ENCODE results near the gene DCPS. TPM values are rescaled to one million over a fixed set of nuclear protein-coding genes. Genes with fewer than 3 reads are reported as not detected.
"Not testable (repeated sequence)": the region's sequence is repeated elsewhere in the genome, so short reads cannot be mapped to it uniquely, and the experiment has no call there.

The DCPS gene
- total RNA-seq, 1 donor from 2014 or later: 16.0 TPM

DNA sequence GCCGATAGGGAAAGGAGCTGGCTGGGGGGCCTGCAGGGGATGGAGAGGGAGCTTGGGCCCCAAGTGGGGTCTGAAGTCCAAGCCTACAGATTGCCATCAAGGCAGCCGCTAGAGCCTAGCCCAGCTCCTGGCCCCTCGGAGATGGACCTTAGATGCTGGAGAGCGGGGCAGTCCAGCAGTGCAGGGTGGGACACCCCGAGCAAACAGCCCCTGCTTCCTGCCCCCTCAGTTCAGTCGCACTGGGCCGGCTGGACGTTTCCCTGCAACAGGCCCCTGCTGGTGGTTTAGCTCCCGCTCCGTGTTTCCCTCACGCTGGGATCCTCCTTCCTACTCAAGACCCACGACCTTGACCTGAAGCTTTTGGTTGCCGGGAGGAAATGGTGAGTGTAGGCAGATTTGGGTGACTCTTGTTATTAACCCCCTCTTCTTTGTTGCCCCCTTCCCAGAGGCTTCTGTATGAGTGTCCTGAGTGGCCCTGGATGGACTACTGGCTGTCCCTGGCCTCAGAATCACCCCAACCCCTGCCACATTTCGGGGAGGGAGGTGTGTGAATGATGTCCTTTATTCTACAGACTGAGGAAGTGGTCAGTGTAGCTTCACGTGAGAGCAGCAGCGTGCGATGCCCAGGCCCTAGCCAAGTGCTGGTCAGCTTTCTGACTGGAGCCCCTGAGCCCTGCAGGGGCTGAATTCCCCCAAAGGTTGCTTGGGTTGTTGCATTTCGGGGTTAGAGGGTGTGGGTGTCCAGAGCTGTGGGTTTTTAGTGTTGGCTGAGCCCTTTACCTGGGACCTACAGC, 54.3 kb downstream of the DCPS start:
- DNase-seq (ENCODE audit: extremely low read depth, low read depth, low spot score): no peak

DNA sequence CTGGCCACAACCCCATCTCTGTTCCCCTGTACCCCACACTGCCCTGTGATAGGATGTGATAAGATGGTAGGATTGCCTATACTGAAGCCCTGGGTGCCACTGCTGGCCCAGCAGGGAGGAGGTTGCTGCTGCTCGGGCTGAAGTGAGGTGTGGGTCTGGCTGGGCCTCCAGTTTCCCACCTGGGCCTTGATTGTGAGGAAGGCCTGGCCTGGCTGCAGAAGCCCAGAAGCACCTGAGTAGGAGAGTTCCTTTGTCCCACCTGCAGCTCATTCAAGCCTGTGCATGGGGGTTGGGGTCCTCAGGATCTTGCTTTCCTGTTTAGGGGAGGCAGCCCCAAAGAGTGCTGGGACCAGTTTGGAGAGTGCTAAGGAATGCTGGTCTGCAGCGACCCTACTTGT, 54.9 kb downstream of the DCPS start:
- DNase-seq (ENCODE audit: extremely low read depth, low read depth, low spot score): no peak

DNA sequence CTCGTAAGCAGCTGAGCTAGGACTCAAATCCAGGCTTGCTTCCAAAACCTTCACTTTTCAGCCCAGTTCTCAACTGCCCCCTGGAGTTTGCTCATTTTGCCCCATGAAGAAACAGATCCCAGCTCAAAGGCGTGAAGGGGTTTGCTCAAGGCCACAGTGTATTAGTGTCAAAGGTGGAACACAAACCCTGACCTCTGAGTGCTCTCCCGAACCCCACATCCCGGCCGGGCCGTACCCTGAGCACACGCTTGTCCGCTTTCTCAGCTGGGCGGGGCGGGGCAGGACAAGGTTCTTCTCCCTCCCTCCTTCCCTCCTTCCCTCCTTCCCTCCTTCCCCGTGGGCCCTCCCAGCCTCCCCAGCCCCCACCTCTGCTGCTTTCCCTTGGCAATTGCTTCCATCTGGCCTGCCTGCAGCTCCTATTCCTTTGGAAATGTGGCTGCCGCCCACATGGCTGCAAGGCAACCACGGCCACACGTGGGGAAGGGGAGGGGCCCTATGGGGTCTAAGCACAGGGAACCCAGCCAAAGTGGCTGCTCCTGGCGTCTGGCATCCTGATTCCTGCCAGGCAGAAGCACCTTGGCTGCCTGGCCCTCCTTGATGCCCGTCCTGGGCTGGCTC, 55.7 kb downstream of the DCPS start:
- DNase-seq (ENCODE audit: extremely low read depth, low read depth, low spot score): no peak

DNA sequence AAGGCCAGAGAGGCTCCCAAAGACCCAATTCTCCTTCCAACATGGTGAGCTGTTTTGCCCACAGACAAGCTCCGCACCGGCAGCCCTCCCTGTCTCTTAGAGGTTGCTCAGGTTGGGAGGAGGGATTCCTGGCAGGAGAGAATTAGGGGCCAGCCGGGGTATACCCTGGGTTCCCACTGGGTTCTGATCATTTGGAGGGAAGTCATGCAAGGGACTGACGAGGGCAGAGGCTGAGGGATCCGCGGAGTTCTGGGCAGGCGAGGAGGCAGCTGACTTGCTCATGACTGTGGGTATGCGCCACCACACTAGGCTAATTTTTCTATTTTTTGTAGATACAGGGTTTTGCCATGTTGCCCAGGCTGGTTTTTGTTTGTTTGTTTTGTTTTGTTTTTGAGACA, 56.2 kb downstream of the DCPS start:
- DNase-seq (ENCODE audit: extremely low read depth, low read depth, low spot score): no peak

DNA sequence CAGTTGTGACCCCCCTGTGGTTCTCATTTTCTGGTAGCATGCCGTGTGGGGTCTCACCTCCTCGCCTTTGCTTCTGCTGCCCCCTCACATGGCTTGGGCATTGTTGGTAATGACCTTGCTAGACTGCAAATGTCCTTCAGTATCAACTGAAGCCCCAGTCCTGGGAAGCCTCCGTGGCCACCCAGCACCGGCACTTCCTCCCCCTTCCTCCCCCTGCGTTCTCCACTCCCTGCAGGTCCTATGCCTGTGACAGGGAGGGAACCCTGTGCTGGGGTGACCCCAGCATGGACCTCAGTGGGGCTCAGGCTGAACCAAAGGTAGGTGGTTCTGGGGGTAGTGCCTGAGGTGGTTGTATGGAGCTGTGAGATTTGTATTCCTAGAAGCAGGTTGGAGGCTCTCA, 57.5 kb downstream of the DCPS start:
- DNase-seq (ENCODE audit: extremely low read depth, low read depth, low spot score): no peak

DNA sequence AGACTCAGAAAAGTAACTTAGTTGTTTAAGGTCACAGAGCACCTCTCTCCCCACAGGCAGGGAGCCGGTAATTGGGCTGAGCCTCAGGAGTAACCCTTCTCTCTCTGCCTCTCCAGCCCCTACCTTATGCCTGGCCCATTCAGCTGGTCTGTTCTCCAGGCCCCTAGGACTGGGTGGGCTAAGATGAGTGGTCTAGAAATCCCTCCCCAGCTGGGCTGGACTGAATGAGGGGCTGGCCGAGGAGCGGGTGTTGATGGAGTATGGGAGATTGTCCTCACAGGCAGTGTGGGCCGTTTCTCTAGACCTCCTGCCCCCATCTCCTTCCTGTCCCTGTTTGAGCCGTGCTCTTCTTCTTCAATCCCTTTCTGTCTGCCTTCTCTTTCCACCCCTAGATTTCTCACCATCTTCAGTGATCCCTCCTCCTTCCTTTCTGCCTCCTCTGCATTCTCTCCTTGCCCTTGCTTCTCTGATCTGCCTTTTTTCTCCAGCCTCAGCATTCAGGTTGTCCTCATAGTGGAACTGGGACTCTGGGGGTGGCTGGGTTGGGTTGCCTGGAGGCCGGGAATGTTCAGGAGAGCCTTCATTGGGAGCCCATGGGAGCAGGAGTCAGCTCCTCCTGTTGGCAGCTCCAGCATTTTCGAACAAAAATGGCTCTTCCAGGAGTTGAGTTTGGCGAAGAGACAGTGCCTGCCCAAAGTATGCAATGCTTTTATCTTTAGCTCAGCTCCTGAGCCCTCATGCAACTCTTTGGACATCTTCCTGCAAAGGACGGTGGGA, 59.2 kb downstream of the DCPS start:
- no peak for DNase-seq (ENCODE audit: extremely low read depth, low read depth, low spot score)

DNA sequence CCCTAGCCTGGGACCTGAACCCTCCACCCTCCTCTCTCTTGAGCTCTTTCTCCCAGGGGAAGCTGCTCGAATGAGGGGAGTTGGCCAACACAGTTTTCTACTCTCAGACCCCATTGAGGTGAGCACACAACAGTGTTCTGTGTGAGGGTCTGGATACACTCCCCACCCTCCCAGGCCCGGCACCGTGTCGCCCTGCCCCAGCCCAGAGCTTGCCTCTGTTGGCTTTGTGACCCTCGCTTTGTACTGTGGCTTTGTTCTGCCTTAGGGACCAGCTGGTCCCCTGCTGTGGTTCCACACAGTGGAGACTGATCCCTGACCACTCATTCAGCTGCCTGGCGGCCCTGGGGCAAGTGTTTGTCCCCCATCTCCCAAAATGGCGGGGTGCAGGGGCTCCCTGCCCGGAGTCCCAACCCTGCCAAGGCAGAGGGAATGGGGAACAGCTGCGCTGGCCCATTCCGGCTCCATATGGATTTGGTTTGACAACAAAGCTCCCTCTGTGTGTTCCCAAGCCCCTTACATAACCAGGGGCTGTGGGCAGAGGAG, 59.9 kb downstream of the DCPS start:
- DNase-seq (ENCODE audit: extremely low read depth, low read depth, low spot score): no peak

DNA sequence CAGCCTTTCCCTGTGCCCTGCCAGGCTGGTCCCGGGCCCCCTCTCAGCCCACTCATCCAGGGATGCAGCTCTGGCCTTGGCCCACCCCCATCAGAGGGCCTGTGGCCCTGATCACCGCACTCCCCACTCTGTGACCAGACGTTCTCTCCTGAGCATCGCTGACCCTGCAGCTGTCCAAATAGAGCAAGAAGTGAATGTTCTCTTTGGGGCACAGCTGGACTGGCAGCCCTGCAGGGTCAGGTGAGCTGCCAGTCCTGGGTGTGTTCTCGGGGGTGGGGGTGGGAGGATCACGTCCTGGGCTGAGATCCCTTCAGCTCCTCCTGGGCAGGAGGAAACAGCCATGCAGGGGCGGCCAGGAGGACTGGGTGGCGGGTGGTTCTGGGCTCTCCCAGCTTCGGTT, 60.9 kb downstream of the DCPS start:
- DNase-seq (ENCODE audit: extremely low read depth, low read depth, low spot score): not testable (repeated sequence)

DNA sequence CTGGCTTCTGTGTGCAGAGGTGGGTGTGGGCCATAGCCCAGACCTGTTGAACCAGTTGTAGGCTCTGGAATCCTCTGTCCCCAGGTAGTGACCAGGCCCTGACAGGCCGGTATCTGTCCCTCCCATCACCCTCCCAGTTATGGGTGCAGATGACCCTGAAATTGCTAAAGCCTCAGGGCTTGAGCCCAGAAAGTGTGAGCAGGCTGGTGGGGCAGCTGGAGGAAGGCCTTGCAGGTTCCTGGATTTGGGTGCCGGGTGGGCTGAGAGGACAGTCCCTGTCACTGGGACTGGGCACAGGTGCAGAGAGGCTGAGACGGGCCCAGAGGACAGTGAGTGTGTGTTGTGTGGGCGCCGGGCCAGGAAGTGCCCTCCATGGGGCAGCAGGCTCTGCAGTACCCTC, 61.6 kb downstream of the DCPS start:
- DNase-seq (ENCODE audit: extremely low read depth, low read depth, low spot score): not testable (repeated sequence)

DNA sequence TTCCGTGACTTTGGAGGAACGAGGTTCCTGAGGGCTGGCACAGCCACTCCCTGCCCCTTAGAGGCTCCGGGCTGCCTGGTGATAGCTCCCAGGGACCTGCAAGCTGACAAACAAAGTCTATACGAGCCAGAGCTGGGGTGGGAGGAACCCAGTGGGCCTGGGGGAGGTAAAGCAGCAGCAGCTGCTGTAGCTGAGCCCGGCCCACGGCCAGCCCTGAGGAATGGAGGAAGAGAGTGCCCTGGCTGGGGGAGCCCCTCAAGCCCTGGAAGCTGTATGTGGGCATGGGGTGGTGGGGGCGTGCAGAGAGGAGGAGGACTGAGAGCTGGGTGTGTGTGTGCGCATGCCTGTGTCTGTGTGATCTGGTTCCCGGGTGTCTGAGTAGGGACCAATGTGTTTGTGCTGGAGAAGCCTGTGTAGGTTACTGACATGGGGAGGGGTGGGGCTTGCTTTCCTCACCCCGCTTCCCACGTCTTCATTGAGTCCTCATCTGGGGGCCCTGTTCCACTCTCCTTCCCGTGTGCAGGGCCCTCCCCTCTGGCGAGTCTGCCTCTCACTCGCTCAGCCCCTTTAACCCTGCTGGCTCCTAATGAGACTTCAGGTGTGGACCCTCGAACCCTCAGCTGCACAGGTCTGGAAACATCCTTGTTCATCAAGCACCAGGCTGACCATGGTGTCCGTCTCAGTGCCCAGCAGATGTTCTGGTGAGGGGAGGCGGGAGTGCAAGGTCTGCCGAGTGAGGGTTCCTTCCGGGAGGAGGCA, 62.4 kb downstream of the DCPS start:
- no peak for DNase-seq (ENCODE audit: extremely low read depth, low read depth, low spot score)

DNA sequence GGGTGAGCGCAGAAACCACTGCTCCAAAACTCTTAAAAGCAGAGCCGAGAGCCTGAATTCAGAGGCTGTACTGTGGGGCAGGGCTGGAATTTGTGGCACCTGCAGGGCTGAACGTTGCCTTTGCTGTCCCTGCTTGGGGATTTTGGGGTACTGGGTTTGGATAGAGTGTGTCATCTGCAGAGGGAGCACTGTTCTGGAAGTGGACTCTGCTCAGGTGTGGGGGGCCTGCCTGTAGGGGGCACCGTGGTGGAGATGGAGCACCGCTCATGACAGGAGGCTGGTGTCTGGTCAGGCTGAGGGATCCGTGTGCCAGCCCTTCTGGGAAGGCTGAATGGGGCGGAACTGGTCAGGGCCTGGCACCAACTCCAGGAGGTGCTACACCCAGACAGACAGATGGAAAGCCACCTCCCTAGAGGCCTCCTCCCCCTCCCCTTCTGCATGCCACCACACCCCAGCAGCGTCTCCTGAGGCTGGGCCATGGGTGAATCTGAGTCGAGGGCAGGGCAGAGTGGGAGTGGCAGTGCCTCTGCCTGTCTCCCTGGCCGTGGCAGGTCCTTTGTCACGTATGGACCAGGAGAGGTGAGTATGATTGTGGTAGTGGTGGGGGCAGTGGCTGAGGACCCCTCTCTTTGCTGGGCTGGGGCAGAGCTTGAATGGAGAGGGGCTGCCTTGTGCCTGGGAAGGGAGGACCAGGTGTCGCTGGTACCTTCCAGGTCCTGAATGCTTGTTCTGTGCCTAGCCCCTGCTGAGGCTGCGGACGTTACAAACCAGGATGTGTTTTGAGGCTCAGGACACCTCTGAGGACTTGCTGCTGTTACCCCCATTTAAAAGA, 63.2 kb downstream of the DCPS start:
- not testable (repeated sequence) for DNase-seq (ENCODE audit: extremely low read depth, low read depth, low spot score)

DNA sequence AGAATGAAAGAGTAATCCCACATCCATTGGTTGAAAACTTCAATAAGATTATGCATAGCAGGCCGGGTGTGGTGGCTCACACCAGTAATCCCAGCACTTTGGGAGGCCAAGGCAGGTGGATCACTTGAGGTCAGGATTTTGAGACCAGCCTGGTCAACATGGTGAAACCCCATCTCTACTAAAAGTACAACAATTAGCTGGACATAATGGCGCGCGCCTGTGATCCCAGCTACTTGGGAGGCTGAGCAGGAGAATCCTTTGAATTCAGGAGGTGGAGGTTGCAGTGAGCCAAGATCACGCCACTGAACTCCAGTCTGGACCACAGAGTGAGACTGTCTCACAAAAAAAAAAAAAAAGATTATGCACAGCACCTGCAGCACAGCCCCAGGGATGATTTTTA, 63.9 kb downstream of the DCPS start:
- DNase-seq (ENCODE audit: extremely low read depth, low read depth, low spot score): not testable (repeated sequence)

DNA sequence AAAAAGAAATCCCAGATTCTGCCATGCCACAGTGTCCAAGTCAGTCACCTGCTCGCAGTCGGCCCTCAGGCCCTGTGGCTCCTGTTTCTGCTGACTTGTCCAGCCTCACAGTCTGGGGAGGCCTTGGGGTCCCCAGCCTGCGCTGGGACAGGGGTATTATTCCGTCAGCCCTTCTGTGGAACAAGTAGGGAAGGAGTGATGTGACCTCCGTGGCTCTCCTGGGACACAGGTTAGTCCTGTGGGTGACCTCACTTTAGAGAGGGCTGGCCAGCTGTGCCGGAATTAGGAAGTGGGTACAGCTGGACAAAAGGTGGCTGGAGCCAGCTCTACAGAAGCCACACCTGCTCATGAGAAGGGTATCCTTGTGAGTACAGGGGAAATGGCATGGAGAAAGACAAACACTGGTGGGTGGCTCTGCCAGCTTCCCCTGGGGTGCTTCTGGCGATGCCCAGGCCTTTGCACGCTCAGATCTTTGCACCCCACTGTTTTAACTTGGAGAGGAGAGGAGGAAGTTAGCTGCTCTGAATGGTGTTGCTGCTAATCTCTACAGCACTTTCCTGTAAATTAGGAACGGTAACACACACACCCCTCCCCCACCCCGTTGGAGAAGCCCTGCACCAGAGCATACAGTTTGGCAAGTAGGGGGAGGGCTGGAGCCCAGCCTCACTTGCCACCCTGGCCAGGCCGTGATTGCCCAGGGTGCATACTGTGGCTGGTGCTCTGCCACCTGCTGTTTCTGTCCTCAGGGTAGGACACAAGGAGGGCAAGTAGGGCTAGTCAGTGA, 64.7 kb downstream of the DCPS start:
- DNase-seq (ENCODE audit: extremely low read depth, low read depth, low spot score): not testable (repeated sequence)

DNA sequence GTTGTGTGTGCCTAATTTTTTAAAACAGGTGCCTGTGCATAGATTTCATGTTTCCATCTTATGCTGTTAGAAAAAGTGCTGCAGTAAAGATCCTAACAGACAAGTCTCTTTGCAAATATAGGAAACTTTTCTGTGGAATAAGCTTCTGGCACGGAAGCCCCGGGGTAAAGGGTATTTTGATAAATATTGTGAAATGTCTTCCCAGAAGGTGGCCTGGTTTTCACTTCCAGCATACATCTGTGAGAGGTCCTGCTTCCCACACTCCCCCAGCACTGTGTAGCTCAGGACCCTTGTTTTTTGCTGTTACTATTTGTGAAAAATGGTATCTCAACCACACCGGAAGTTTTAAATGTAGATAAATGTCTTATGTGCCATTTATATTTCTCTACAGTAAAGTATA, 66.2 kb downstream of the DCPS start:
- DNase-seq (ENCODE audit: extremely low read depth, low read depth, low spot score): no peak

DNA sequence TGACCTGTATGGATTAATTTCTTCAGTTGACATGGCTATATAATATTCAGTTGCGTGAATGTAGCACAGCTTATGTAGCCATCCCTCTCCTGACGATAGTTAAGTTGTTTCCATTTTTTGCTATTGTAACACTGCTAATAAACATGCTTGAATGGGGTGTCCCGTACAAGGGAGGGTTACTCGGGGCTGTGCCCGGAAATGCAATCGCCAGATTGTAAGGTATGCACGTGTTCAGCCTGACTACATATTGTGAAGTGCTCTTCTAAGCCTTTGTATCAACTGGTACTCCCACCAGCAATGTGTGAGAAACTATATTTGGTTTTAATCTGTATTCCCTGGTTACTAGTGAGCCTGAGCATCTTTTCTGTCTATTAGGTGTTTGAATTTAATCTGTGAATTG, 67.7 kb downstream of the DCPS start:
- no peak for DNase-seq (ENCODE audit: extremely low read depth, low read depth, low spot score)

DNA sequence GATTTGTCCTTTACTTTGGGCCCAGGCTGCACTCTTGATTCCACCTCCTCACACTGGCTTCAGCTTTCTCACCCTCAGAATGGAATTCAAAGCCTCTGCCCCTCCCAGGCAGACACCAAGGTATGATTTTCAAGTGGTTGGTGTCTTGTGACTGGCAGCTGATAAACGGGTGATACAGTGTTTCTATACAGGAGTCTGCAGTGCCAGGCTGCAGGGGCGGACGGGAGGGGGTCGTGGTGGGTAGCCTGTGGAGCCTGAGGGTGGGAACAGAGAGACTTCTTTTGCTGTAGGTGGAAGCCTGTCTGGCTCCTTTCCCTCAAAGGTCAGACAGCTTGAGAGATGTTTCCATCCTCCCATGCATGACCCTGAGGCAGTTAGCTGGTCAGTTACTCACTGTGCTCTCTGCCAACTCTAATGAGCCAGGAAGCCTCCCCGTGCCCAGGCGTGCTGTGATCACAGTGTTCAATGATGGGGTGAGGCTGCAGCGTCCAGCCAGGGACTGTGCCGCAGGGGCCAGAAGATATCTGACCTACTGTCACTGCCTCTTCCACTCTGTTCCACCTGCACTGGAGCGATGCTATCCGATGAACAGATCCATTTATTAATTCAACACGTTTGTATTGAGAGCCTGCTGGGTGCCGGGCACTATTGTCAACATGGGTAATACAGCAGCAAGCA, 69.7 kb downstream of the DCPS start:
- not testable (repeated sequence) for DNase-seq (ENCODE audit: extremely low read depth, low read depth, low spot score)

DNA sequence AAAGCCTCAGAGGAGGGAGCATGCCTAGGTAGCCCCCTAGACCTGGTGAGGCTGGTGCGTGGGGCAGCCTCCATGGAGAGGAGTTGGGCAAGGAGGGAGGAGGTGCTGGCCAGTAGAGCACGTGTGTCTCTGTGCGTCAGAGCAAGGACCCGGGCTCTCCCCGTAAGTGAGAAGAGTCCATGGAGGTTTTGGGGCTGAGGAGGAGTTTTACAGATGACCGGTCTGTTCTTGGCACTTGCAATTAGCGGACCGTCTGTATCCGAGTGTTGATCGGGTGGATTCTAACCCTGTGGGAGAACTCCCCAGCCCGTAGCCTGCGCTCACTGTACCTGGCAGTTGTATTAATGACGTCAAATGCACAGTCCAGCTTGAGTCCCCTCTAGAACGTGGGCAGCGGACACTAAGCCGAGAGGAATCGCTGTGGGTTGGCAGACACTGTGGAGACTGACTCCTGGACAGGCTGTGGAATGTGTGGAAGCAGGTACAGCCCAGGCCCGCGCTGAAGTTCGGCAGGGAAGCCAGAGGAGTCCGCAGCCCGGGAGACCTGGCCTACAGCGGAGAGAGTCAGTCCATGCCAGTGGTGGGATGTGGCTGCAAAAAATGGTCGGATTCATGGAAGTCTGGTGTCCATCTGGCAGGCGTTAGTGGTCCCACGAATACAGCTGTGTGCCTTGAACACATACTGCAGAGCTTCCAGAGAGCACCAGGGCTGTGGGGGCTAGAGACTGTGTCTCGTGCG, 70.9 kb downstream of the DCPS start:
- not testable (repeated sequence) for DNase-seq (ENCODE audit: extremely low read depth, low read depth, low spot score)

DNA sequence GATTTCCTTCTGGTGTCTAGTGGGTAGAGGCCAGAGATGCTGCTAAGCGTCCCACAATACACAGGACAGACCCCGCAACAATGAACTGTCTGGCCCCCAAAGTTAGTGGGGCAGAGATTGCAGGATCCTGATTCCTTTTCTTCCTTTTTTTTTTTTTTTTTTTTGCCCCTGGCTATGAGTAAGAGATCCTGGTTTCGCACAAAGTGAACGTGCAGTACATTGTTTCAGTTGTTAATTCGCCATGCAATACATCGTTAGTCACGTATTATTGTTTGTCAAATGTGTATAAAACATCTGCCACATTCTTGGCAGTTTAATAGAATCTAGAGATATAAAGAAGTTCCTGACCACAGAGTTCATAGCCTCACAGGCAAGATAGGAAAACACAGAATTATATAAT, 71.9 kb downstream of the DCPS start:
- DNase-seq (ENCODE audit: extremely low read depth, low read depth, low spot score): peak; percentile 16
